Mucosa of rectum (tissue), 2 donors: Measurements from ENCODE around the gene GAS6.
A peak's percentile ranks its signal among the peaks of the same experiment; 100 is the strongest.

Source experiments
- H3K27ac ChIP-seq, 2 donors: one replicate each; pipeline ENCODE4 v1.7.0; 2013; ENCODE audit warnings: inconsistent platforms in 2 of 2, low read depth in 2 of 2, low read length in 2 of 2
- H3K27me3 ChIP-seq, 2 donors: one replicate each; pipeline ENCODE4 v1.7.0; 2013; ENCODE audit warnings: low read length in 2 of 2; ENCODE audit not compliant: control insufficient read depth in 2 of 2, insufficient read depth in 2 of 2
- H3K36me3 ChIP-seq, 2 donors: one replicate each; pipeline ENCODE4 v1.7.0; 2013; ENCODE audit warnings: low read length in 2 of 2; ENCODE audit not compliant: control insufficient read depth in 2 of 2, insufficient read depth in 2 of 2
- H3K4me1 ChIP-seq, 2 donors: one replicate each; pipeline ENCODE4 v1.7.0; 2013; ENCODE audit warnings: low read length in 2 of 2, mild to moderate bottlenecking in 1 of 2; ENCODE audit not compliant: control insufficient read depth in 2 of 2, insufficient read depth in 2 of 2
- H3K4me3 ChIP-seq, 2 donors: one replicate each; pipeline ENCODE4 v1.7.0; 2013; ENCODE audit warnings: low read length in 2 of 2
- H3K9ac ChIP-seq, 2 donors: one replicate each; pipeline ENCODE4 v1.7.0; 2013; ENCODE audit warnings: low read length in 2 of 2, low read depth in 1 of 2, mild to moderate bottlenecking in 1 of 2
- H3K9me3 ChIP-seq, 2 donors: one replicate each; pipeline ENCODE4 v1.7.0; 2013; ENCODE audit warnings: low read length in 2 of 2; ENCODE audit not compliant: control insufficient read depth in 2 of 2
- donor health status: healthy.
- donor health status: Normal muscosa, but diverticular disease.

GAS6 gene

GRCh38 chr13:113848020-113848419 lies 15.9 kb downstream of the GAS6 start:
- H3K36me3 ChIP-seq: peaks cover 20 to 21% of the 10 kb centered on the region in 2 donors
- H3K27ac ChIP-seq: no peak overlapping the region
- no peak overlapping the region for H3K4me3 ChIP-seq
- no peaks in the 10 kb centered on the region for H3K9me3 ChIP-seq
- no peak overlapping the region for H3K9ac ChIP-seq
- H3K27me3 ChIP-seq: no peaks in the 10 kb centered on the region
- peaks cover 23% of the 10 kb centered on the region in 2 donors for H3K4me1 ChIP-seq

DNA sequence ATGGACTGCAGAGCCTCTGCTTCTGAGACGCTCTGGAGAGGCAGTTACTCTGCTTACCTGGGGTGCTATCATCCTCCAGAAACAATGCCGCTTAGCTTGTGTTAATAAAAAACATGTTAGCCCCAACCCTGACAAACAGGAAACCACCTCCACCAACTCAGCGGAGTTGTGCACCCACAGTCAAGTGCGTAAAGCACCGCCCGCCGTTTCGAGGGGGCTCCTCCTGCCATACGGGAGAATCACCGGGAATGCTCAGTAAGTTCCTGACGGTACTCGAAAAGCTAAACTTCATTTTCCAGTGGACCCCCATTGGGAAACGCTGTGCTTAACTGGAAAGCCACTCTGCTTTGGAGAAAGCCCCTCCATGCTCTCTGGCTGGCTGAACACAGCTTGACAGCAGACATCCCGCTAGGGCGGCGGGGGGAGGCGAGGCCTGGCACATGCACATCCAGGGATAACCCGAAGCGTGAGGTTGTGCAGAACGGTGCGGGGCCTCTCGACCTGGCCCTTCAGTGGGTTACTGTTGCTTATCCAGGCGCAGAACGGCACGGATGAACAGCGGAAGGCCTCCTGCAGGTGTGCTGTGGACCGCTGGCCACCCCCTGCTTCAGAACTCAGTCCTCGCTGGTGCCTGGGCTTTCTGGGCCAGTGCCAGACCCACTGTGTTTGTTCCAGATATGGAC lies 17.1 kb downstream of the GAS6 start:
- Histone ChIP-seq H3K36me3 (peaks cover 20 to 26% of the 10 kb centered on the region in 2 donors), H3K9ac (no peak overlapping the region), H3K27ac (no peak overlapping the region), H3K9me3 (no peaks in the 10 kb centered on the region), H3K4me1 (peaks cover 16 to 18% of the 10 kb centered on the region in 2 donors), H3K4me3 (no peak overlapping the region), H3K27me3 (no peaks in the 10 kb centered on the region)

DNA sequence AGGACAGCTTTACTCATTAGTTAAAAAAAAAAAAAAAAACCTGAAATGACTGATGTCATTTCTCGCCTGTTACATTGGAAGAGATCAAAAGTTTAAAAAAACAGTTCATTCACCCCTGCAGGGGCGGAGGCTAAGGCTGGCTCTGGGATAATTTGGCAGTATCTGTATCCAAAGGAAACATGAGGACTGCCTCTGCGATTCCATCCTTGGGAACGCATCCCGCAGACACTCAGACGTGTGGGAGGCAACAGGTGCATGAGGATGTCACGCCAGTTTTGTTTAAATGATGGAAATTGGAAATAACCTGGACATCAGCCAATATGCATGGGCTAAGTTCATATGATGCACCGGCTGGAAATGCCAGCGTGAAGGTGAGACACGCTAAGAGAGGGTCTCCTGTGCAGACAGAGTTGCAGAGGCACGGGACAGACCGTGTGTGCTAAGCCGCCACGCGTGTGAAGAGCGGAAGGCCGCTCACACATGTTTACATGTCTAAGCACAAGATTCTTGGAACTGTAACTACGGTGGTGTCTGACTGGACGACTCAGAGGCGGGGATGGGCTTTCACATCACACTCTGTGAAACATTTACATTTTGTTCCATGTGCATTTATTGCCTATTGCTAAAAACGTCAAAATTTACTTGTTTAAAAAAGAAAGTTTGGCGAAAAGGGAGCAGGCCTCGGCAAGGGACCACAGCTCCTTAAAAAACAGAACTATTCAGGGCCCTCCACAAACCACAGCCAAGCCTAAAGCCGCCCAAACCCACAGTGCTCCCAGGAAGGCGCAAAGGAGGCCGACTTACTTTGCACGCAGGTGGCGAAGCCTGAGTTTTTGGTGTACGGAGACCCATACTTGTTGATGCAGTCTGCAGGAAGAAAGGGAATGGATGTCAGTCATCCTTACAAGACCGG lies 17.9 kb downstream of the GAS6 start:
- H3K27ac ChIP-seq: no peak overlapping the region
- no peaks in the 10 kb centered on the region for H3K9me3 ChIP-seq
- H3K9ac ChIP-seq: no peak overlapping the region
- H3K36me3 ChIP-seq: peaks cover 18 to 26% of the 10 kb centered on the region in 2 donors
- no peak overlapping the region for H3K4me3 ChIP-seq
- peaks cover 18 to 19% of the 10 kb centered on the region in 2 donors for H3K4me1 ChIP-seq
- no peaks in the 10 kb centered on the region for H3K27me3 ChIP-seq

- Histone ChIP-seq H3K9ac (no peak overlapping the region), H3K27ac (no peak overlapping the region)
Measured at GRCh38 chr13:113845055-113845454, 18.8 kb downstream of the GAS6 start.

GRCh38 chr13:113843864-113844556 lies 19.9 kb downstream of the GAS6 start:
- H3K27me3 ChIP-seq: no peaks in the 10 kb centered on the region
- H3K4me1 ChIP-seq: peaks cover 25 to 27% of the 10 kb centered on the region in 2 donors
- peaks cover 18 to 26% of the 10 kb centered on the region in 2 donors for H3K36me3 ChIP-seq

More at GRCh38 chr13:113845055-113845454, 18.8 kb downstream of the GAS6 start:
- Histone ChIP-seq H3K4me1 (peaks cover 22 to 26% of the 10 kb centered on the region in 2 donors), H3K4me3 (no peak overlapping the region), H3K36me3 (peaks cover 18 to 26% of the 10 kb centered on the region in 2 donors), H3K9me3 (no peaks in the 10 kb centered on the region), H3K27me3 (no peaks in the 10 kb centered on the region)

DNA sequence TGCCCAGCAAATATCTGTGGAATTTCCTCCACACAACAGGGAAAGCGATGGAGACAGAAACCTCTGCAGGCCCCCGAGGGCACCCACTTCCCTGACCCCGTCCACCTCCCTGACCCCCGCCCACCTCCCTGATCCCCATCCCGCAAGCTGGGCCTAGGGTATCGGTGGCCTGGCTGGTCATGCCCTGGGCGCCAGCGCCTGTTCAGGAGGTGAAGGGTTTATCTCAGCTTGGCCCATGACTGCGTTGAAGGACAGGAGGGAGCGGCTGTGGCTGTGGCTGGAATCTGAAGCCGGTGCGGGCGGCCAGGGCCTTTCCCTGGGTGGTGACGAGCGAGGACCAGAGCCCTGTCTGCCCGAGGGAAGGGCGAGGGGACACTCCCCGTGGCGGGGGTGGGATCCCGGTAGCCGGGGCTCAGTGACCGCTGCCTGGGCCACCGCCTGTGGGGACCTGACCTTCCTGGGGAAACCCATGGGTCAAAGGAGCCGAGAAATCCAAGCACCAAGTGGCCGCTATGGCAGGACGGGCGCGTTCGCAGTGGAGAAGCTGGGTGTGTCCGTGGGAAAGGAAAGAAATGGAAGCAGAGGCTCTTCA lies 20.7 kb downstream of the GAS6 start:
- Histone ChIP-seq H3K36me3 (peaks cover 18 to 26% of the 10 kb centered on the region in 2 donors), H3K4me3 (no peak overlapping the region), H3K9me3 (no peaks in the 10 kb centered on the region), H3K4me1 (peaks cover 26 to 27% of the 10 kb centered on the region in 2 donors), H3K9ac (no peak overlapping the region), H3K27me3 (no peaks in the 10 kb centered on the region), H3K27ac (no peak overlapping the region)

More at GRCh38 chr13:113843864-113844556, 19.9 kb downstream of the GAS6 start:
- Histone ChIP-seq H3K9ac (no peak overlapping the region), H3K4me3 (no peak overlapping the region), H3K27ac (no peak overlapping the region), H3K9me3 (no peaks in the 10 kb centered on the region)

GRCh38 chr13:113842336-113843062 lies 21.4 kb downstream of the GAS6 start:
- peaks cover 33 to 34% of the 10 kb centered on the region in 2 donors for H3K4me1 ChIP-seq
- H3K9ac ChIP-seq: no peak overlapping the region
- peaks cover 18 to 26% of the 10 kb centered on the region in 2 donors for H3K36me3 ChIP-seq
- no peak overlapping the region for H3K4me3 ChIP-seq
- no peaks in the 10 kb centered on the region for H3K27me3 ChIP-seq
- no peaks in the 10 kb centered on the region for H3K9me3 ChIP-seq
- H3K27ac ChIP-seq: no peak overlapping the region

DNA sequence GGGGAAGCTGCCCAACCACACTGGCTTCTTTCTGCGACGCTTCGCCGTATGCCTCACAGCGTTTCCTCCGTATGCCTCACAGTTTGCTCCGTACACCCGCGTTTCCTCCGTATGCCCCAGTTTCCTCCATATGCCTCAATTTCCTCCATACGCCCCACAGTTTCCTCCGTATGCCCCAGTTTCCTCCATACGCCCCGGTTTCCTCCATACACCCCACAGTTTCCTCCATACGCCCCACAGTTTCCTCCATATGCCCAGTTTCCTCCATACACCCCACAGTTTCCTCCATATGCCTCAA lies 22.6 kb downstream of the GAS6 start:
- H3K27ac ChIP-seq: no peak overlapping the region
- H3K9me3 ChIP-seq: no peaks in the 10 kb centered on the region
- H3K27me3 ChIP-seq: no peaks in the 10 kb centered on the region
- peaks cover 39 to 40% of the 10 kb centered on the region in 2 donors for H3K4me1 ChIP-seq
- H3K9ac ChIP-seq: no peak overlapping the region
- no peak overlapping the region for H3K4me3 ChIP-seq
- H3K36me3 ChIP-seq: peaks cover 9 to 21% of the 10 kb centered on the region in 2 donors

- Histone ChIP-seq H3K4me3 (no peak overlapping the region), H3K9ac (peak overlapping the region; percentile 34 to 66), H3K4me1 (peaks cover 39 to 40% of the 10 kb centered on the region in 2 donors), H3K27me3 (no peaks in the 10 kb centered on the region), H3K36me3 (peaks cover 5 to 16% of the 10 kb centered on the region in 2 donors), H3K9me3 (no peaks in the 10 kb centered on the region), H3K27ac (peak overlapping the region; percentile 79 to 90)
Measured at GRCh38 chr13:113840541-113841352, 23.1 kb downstream of the GAS6 start.
